HG02970 (cell line): ENCODE data around the gene KIF26B.

Source experiments
- ATAC-seq: cut with Tn5 transposase; IDR thresholded peaks from one replicate; pipeline ENCODE4 v1.9.1; 2021; ENCODE audit warnings: mild to moderate bottlenecking, moderate library complexity, moderate number of reproducible peaks; ENCODE audit not compliant: unreplicated experiment, low FRiP score

KIF26B gene

GRCh38 chr1:245131026-245131393 lies 23.8 kb upstream of the KIF26B start:
- ATAC-seq, result no peak

- no peak for ATAC-seq
These were observed 22.0 kb upstream of the KIF26B start for GRCh38 chr1:245132771-245133170.

- no peak for ATAC-seq
These were observed 20.6 kb upstream of the KIF26B start for GRCh38 chr1:245133995-245134715.

- ATAC-seq, result no peak
These were observed 12.5 kb upstream of the KIF26B start for GRCh38 chr1:245142171-245142798.

- ATAC-seq, result no peak
These were observed 11.8 kb upstream of the KIF26B start for GRCh38 chr1:245142976-245143375.

- no peak for ATAC-seq
These were observed 10.9 kb upstream of the KIF26B start for GRCh38 chr1:245143849-245144248.

GRCh38 chr1:245148069-245148468 lies 6.7 kb upstream of the KIF26B start:
- ATAC-seq, result no peak

- no peak for ATAC-seq
These were observed 5.9 kb upstream of the KIF26B start for GRCh38 chr1:245148861-245149260.

- no peak for ATAC-seq
These were observed 1.7 kb upstream of the KIF26B start for GRCh38 chr1:245153081-245153551.

GRCh38 chr1:245153552-245154428 lies 995 bp upstream of the KIF26B start:
- ATAC-seq, result no peak

GRCh38 chr1:245155272-245156040 lies 671 bp downstream of the KIF26B start:
- ATAC-seq, result no peak

- peak; percentile 84 for ATAC-seq
These were observed 1.4 kb downstream of the KIF26B start for GRCh38 chr1:245156041-245156735.

- ATAC-seq, result no peak
These were observed 2.1 kb downstream of the KIF26B start for GRCh38 chr1:245156736-245157505.

- no peak for ATAC-seq
These were observed 4.1 kb downstream of the KIF26B start for GRCh38 chr1:245158913-245159312.

GRCh38 chr1:245160288-245160687 lies 5.5 kb downstream of the KIF26B start:
- ATAC-seq, result no peak

GRCh38 chr1:245160741-245161400 lies 6.1 kb downstream of the KIF26B start:
- ATAC-seq, result no peak

GRCh38 chr1:245161866-245162265 lies 7.1 kb downstream of the KIF26B start:
- ATAC-seq, result no peak

GRCh38 chr1:245166471-245166885 lies 11.7 kb downstream of the KIF26B start:
- no peak for ATAC-seq

- no peak for ATAC-seq
These were observed 13.3 kb downstream of the KIF26B start for GRCh38 chr1:245168086-245168485.
